Mesendoderm (in vitro differentiated cells): ENCODE results near the gene CEBPZOS.

ENCODE experiments used
- DNase-seq: peaks from one replicate; pipeline ENCODE4 v3.0.0; 2013
- H2AK5ac ChIP-seq: 2 replicates; pipeline ENCODE4 v1.6.1; 2013; ENCODE audit warnings: low read length, inconsistent platforms
- H2BK120ac ChIP-seq: 2 replicates; pipeline ENCODE4 v1.6.1; 2013; ENCODE audit warnings: low read depth, mild to moderate bottlenecking, low read length, moderate library complexity, mixed read lengths
- H2BK15ac ChIP-seq: replicated peaks from 2 replicates; pipeline ENCODE4 v1.6.1; 2013; ENCODE audit warnings: low read depth, mild to moderate bottlenecking, moderate library complexity
- H2BK5ac ChIP-seq: 2 replicates; pipeline ENCODE4 v1.6.1; 2013; ENCODE audit warnings: low read length, inconsistent platforms
- H3K18ac ChIP-seq: 2 replicates; pipeline ENCODE4 v1.6.1; 2013; ENCODE audit warnings: mild to moderate bottlenecking, low read length, mixed read lengths
- H3K23ac ChIP-seq: one replicate; pipeline ENCODE4 v1.6.1; 2013; ENCODE audit warnings: low read length
- H3K27ac ChIP-seq: 2 replicates; pipeline ENCODE4 v1.5.1; 2013; ENCODE audit warnings: low read depth, mild to moderate bottlenecking, inconsistent platforms, low read length, moderate library complexity
- H3K27me3 ChIP-seq: 2 replicates; pipeline ENCODE4 v1.6.1; 2013; ENCODE audit warnings: low read length, control low read depth, mild to moderate bottlenecking, inconsistent platforms; ENCODE audit not compliant: insufficient read depth, poor library complexity
- H3K36me3 ChIP-seq: 2 replicates; pipeline ENCODE4 v1.6.1; 2013; ENCODE audit warnings: low read length, inconsistent platforms; ENCODE audit not compliant: control insufficient read depth, insufficient read depth
- H3K4ac ChIP-seq: one replicate; pipeline ENCODE4 v1.6.1; 2013; ENCODE audit warnings: low read depth, mild to moderate bottlenecking, low read length, moderate library complexity
- H3K4me1 ChIP-seq: 2 replicates; pipeline ENCODE4 v1.6.1; 2013; ENCODE audit warnings: low read depth, low read length, inconsistent platforms; ENCODE audit not compliant: control insufficient read depth
- H3K4me2 ChIP-seq: 2 replicates; pipeline ENCODE4 v1.6.1; 2013; ENCODE audit warnings: low read length
- H3K4me3 ChIP-seq: 2 replicates; pipeline ENCODE4 v1.5.1; 2013; ENCODE audit warnings: mild to moderate bottlenecking, low read length
- H3K56ac ChIP-seq: one replicate; pipeline ENCODE4 v1.6.1; 2013; ENCODE audit warnings: low read length
- H3K79me1 ChIP-seq: 2 replicates; pipeline ENCODE4 v1.6.1; 2013; ENCODE audit warnings: low read length, inconsistent platforms
- H3K79me2 ChIP-seq: 2 replicates; pipeline ENCODE4 v1.6.1; 2013; ENCODE audit warnings: mild to moderate bottlenecking, low read length; ENCODE audit not compliant: control insufficient read depth, insufficient read depth
- H3K9ac ChIP-seq: 2 replicates; pipeline ENCODE4 v1.6.1; 2013; ENCODE audit warnings: low read length, inconsistent platforms
- H4K5ac ChIP-seq: one replicate; pipeline ENCODE4 v1.6.1; 2013; ENCODE audit warnings: low read length
- H4K8ac ChIP-seq: one replicate; pipeline ENCODE4 v1.6.1; 2013; ENCODE audit warnings: low read depth, mild to moderate bottlenecking, control low read depth, low read length, moderate library complexity
- WGBS: extraction: QIAGEN DNeasy Blood & Tissue Kit; methylation state at CpG from one replicate; pipeline ENCODE4 v1.1.7; 2013; ENCODE audit warnings: low lambda C conversion rate, missing lambda C conversion rate; ENCODE audit not compliant: insufficient coverage; ENCODE audit errors: extremely low coverage; 5-methylcytosine and 5-hydroxymethylcytosine counted together

Gene CEBPZOS

DNA sequence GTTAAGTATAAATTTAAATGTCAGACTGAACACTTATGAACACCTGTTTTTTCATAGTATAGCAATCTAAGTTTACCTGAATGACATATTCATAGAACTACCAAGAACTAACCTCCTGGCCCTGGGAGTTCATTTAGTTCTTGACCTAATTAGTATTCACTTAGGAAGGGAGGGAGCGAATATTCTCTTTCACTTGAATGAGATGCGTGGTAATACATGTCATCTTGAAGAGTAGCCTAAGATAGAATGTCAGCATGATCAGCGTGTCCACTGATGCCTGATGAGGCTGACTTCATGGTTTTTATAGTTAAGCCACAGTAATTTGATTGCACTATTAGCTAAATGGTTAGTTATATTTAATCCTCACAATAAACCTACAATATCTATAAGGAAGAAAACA, 48.5 kb downstream of the CEBPZOS start:
- DNase-seq, result no peak
- Histone ChIP-seq H3K36me3 (peaks cover 9% of the 10 kb centered on the region), H2BK120ac (no peak overlapping the region), H3K79me2 (no peaks in the 10 kb centered on the region), H2BK5ac (no peak overlapping the region), H3K4me3 (no peak overlapping the region), H3K27me3 (no peaks in the 10 kb centered on the region), H3K79me1 (no peaks in the 10 kb centered on the region), H3K4me2 (no peak overlapping the region), H3K4ac (no peak overlapping the region), H3K9ac (no peak overlapping the region), H3K27ac (no peak overlapping the region), H3K56ac (no peak overlapping the region), H2AK5ac (no peak overlapping the region), H3K23ac (no peak overlapping the region), H4K5ac (no peak overlapping the region), H2BK15ac (no peak overlapping the region), H4K8ac (no peak overlapping the region), H3K18ac (no peak overlapping the region), H3K4me1 (no peaks in the 10 kb centered on the region)
- no CpG with 5 or more reads among the region's 3 CpGs for WGBS

DNA sequence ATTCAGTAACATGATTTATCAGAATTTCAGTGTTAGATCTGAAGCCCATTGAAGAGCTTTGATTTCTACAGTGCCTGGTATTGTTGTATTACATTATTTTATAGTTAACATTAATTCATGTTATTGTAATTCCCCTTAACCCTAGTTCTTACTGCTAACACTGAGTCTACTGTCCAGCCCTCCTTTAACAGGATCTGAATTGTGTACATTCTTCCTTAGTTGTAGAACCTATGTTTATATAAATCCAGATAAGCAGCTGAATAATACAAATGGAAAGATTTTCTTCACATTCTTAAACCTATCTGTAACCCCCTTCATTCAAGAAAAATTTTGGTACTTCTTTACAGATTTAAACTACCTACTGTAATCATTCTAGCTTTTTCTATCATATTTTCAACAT, 49.9 kb downstream of the CEBPZOS start:
- H4K5ac ChIP-seq, result no peak overlapping the region
- no peak overlapping the region for H2BK5ac ChIP-seq
- no peak overlapping the region for H3K18ac ChIP-seq
- H3K36me3 ChIP-seq, result peaks cover 9% of the 10 kb centered on the region
- no peak overlapping the region for H2BK120ac ChIP-seq
- no peaks in the 10 kb centered on the region for H3K79me1 ChIP-seq
- no peaks in the 10 kb centered on the region for H3K4me1 ChIP-seq
- H4K8ac ChIP-seq, result no peak overlapping the region
- H3K27me3 ChIP-seq, result no peaks in the 10 kb centered on the region
- H3K4me2 ChIP-seq, result no peak overlapping the region
- no peak overlapping the region for H3K9ac ChIP-seq
- no peak overlapping the region for H3K56ac ChIP-seq
- H2AK5ac ChIP-seq, result no peak overlapping the region
- H3K4ac ChIP-seq, result no peak overlapping the region
- no peak for DNase-seq
- H3K23ac ChIP-seq, result no peak overlapping the region
- no peak overlapping the region for H3K27ac ChIP-seq
- H3K4me3 ChIP-seq, result no peak overlapping the region
- no peaks in the 10 kb centered on the region for H3K79me2 ChIP-seq
- no peak overlapping the region for H2BK15ac ChIP-seq

DNA sequence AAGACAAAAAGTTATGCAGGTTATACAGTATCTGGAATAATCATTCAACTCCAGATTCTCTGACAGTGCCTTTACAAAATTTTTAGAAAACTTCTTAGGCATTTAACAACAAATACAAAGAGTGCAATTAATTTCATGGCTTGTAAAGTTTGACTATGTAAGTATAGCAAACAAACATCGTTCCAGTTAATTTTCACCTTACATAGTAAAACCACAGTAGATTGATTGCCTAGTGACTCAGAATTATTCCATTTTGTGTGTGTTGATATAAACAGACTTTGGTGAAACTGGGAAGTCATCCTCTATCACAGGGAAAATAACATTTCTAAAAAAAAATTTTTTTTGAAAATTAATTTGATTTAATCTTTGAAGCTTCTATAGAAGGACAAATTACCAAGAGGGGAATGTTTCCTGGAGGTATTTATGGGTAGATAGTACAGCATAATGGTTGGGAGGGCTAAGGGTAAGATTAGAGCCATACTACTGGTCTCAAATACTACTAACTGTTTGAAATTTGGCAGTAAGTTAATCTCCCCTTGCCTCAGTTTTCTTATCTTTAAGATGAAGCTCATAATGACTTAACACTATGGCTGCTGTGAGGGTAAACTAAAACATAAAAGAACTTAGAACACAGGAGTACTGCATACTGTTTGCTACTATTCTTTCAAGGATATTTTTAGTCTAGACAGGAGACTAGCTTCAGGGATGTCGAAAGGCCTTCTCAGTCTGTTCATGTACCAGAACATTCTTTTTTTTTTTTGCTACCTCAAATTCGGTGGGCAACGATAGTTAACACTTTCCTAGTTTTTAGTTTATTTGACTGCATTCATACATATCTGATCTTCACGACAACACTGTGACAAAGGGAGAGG, 54.8 kb downstream of the CEBPZOS start:
- Histone ChIP-seq H3K36me3 (peaks cover 10% of the 10 kb centered on the region), H3K79me2 (no peaks in the 10 kb centered on the region)
- no CpG with 5 or more reads among the region's 5 CpGs for WGBS

More for the DNA sequence above, 54.8 kb downstream of the CEBPZOS start:
- no peak overlapping the region for H3K27ac ChIP-seq
- no peak for DNase-seq
- H3K9ac ChIP-seq, result no peak overlapping the region
- no peak overlapping the region for H3K18ac ChIP-seq
- H3K4me2 ChIP-seq, result no peak overlapping the region
- no peak overlapping the region for H2BK5ac ChIP-seq
- H2AK5ac ChIP-seq, result no peak overlapping the region
- peaks cover 4% of the 10 kb centered on the region for H3K79me1 ChIP-seq
- no peak overlapping the region for H4K5ac ChIP-seq
- no peaks in the 10 kb centered on the region for H3K4me1 ChIP-seq
- no peaks in the 10 kb centered on the region for H3K27me3 ChIP-seq
- H3K56ac ChIP-seq, result no peak overlapping the region
- H2BK15ac ChIP-seq, result no peak overlapping the region
- no peak overlapping the region for H4K8ac ChIP-seq
- H3K23ac ChIP-seq, result no peak overlapping the region
- no peak overlapping the region for H3K4ac ChIP-seq
- H3K4me3 ChIP-seq, result no peak overlapping the region
- no peak overlapping the region for H2BK120ac ChIP-seq
